Neural cell (in vitro differentiated cells): Measurements from ENCODE around the gene MACO1. TPM values are rescaled to one million over a fixed set of nuclear protein-coding genes. Genes with fewer than 3 reads are reported as not detected.
"Not testable (repeated sequence)": the region's sequence is repeated elsewhere in the genome, so short reads cannot be mapped to it uniquely, and the experiment has no call there.

ENCODE experiments used
- H2AFZ ChIP-seq: fragments of 200-600, 300-800 bp; sonication (generic), shearing (Covaris generic); 2 replicates; pipeline ENCODE4 v1.6.0; 2014; ENCODE audit warnings: low read depth, mild to moderate bottlenecking, antibody characterized with exemption, low read length, moderate library complexity
- H3F3A ChIP-seq: fragments of 200-600 bp; shearing (Covaris generic); 2 replicates; pipeline ENCODE4 v1.6.1; 2016; ENCODE audit warnings: mild to moderate bottlenecking, moderate library complexity, mixed read lengths, antibody characterized with exemption, low read length; ENCODE audit not compliant: insufficient read depth, poor library complexity, severe bottlenecking
- H3K27ac ChIP-seq: fragments of 200-600, 300-800 bp; sonication (generic), shearing (Covaris generic); 2 replicates; pipeline ENCODE4 v1.5.1; 2014; ENCODE audit warnings: mild to moderate bottlenecking, low read length, moderate library complexity
- H3K27me3 ChIP-seq: fragments of 300-800, 200-600 bp; sonication (generic), shearing (Covaris generic); 2 replicates; pipeline ENCODE4 v1.6.0; 2014; ENCODE audit warnings: mild to moderate bottlenecking, low read depth, low read length, moderate library complexity; ENCODE audit not compliant: insufficient read depth
- H3K36me3 ChIP-seq: fragments of 300-800, 200-600 bp; sonication (generic), shearing (Covaris generic); 2 replicates; pipeline ENCODE4 v1.5.1; 2014; ENCODE audit warnings: mild to moderate bottlenecking, antibody characterized with exemption, low read length, moderate library complexity; ENCODE audit not compliant: insufficient read depth
- H3K4me2 ChIP-seq: fragments of 300-800, 200-600 bp; sonication (generic), shearing (Covaris generic); 2 replicates; pipeline ENCODE4 v1.6.0; 2014; ENCODE audit warnings: mild to moderate bottlenecking, low read length
- H3K4me3 ChIP-seq: fragments of 300-800, 200-600 bp; sonication (generic), shearing (Covaris generic); 2 replicates; pipeline ENCODE4 v1.5.1; 2014; ENCODE audit warnings: mild to moderate bottlenecking, low read length, moderate library complexity
- H3K79me2 ChIP-seq: fragments of 200-600 bp; shearing (Covaris generic); replicated peaks from 2 replicates; pipeline ENCODE4 v1.6.0; 2014; ENCODE audit warnings: mild to moderate bottlenecking, low read length, moderate library complexity; ENCODE audit not compliant: insufficient read depth
- H3K9ac ChIP-seq: fragments of 300-800, 200-600 bp; sonication (generic), shearing (Covaris generic); 2 replicates; pipeline ENCODE4 v1.6.1; 2016; ENCODE audit warnings: mild to moderate bottlenecking, low read length, mixed read lengths
- H3K9me2 ChIP-seq: fragments of 200-600 bp; shearing (Covaris generic); 2 replicates; pipeline ENCODE4 v1.6.1; 2016; ENCODE audit warnings: mild to moderate bottlenecking, low read length, mixed read lengths; ENCODE audit not compliant: insufficient read depth
- H3K9me3 ChIP-seq: fragments of 200-600, 300-800 bp; sonication (generic), shearing (Covaris generic); 2 replicates; pipeline ENCODE4 v1.6.1; 2016; ENCODE audit warnings: mild to moderate bottlenecking, mixed run types, low read length, moderate library complexity, mixed read lengths
- H4K20me1 ChIP-seq: fragments of 200-600 bp; shearing (Covaris generic); 2 replicates; pipeline ENCODE4 v1.6.1; 2016; ENCODE audit warnings: mild to moderate bottlenecking, mixed run types; ENCODE audit not compliant: insufficient read depth
- CTCF ChIP-seq: fragments of 450-650 bp; IDR thresholded peaks from 2 replicates; pipeline ENCODE4 v1.5.1; 2014; ENCODE audit warnings: antibody characterized with exemption, mild to moderate bottlenecking, moderate library complexity; ENCODE audit not compliant: poor library complexity, severe bottlenecking
- EP300 ChIP-seq: fragments of 450-650 bp; conservative IDR thresholded peaks from 2 replicates; pipeline ENCODE4 v1.6.1; 2014; ENCODE audit warnings: antibody characterized with exemption, mild to moderate bottlenecking, moderate library complexity; ENCODE audit not compliant: poor library complexity, severe bottlenecking
- EZH2 ChIP-seq: fragments of 200-600, 300-800 bp; shearing (Covaris generic), sonication (generic); IDR thresholded peaks from 2 replicates; pipeline ENCODE4 v1.6.1; 2014; ENCODE audit warnings: antibody characterized with exemption, low read length, borderline replicate concordance, mild to moderate bottlenecking; ENCODE audit not compliant: insufficient read depth, poor library complexity, severe bottlenecking
- MXI1 ChIP-seq: fragments of 450-650 bp; conservative IDR thresholded peaks from 2 replicates; pipeline ENCODE4 v1.6.1; 2014; ENCODE audit warnings: antibody characterized with exemption, mild to moderate bottlenecking; ENCODE audit not compliant: poor library complexity, severe bottlenecking
- POLR2AphosphoS5 ChIP-seq: IDR thresholded peaks from 2 replicates; pipeline ENCODE4 v1.6.1; 2012
- RAD21 ChIP-seq: fragments of 450-650 bp; conservative IDR thresholded peaks from 2 replicates; pipeline ENCODE4 v1.6.1; 2014; ENCODE audit warnings: antibody characterized with exemption, mild to moderate bottlenecking, moderate library complexity
- REST ChIP-seq: IDR thresholded peaks from 2 replicates; pipeline ENCODE4 v1.6.1; 2012; ENCODE audit warnings: borderline replicate concordance
- SMC3 ChIP-seq: fragments of 450-650 bp; conservative IDR thresholded peaks from 2 replicates; pipeline ENCODE4 v1.6.1; 2014; ENCODE audit warnings: antibody characterized with exemption, mild to moderate bottlenecking, moderate library complexity; ENCODE audit not compliant: poor library complexity
- TAF1 ChIP-seq: IDR thresholded peaks from 2 replicates; pipeline ENCODE4 v1.6.1; 2012; ENCODE audit warnings: low read depth
- polyA plus RNA-seq: library from polyadenylated mRNA; depleted of rRNA; stranded (reverse); fragments of >200 nt; gene quantifications from 2 replicates; pipeline ENCODE4 v1.2.3, GENCODE V29; 2014

MACO1 gene
- polyA plus RNA-seq, 1 donor from 2014 or later = 56.6 TPM

- not testable (repeated sequence) for H3K27ac ChIP-seq, H3K79me2 ChIP-seq, H3K36me3 ChIP-seq, H3K9me2 ChIP-seq, H4K20me1 ChIP-seq, H3K9me3 ChIP-seq, H3K27me3 ChIP-seq, H3K4me2 ChIP-seq, H3K9ac ChIP-seq, H2AFZ ChIP-seq, H3K4me3 ChIP-seq, H3F3A ChIP-seq
Observed at GRCh38 chr1:25419339-25419738, 11.4 kb upstream of the MACO1 start.

- not testable (repeated sequence) for H3F3A ChIP-seq, H4K20me1 ChIP-seq, H3K79me2 ChIP-seq, H3K9ac ChIP-seq, H3K9me3 ChIP-seq, H3K36me3 ChIP-seq, H2AFZ ChIP-seq, H3K4me3 ChIP-seq, H3K4me2 ChIP-seq, H3K9me2 ChIP-seq, H3K27ac ChIP-seq, H3K27me3 ChIP-seq
Observed at GRCh38 chr1:25420715-25421114, 10.0 kb upstream of the MACO1 start, which contains the start of gene RHCE. Gene RHCE, minus strand, starts transcription at chr1:25420825. Its CDS starts 39 bp downstream, at chr1:25420786.

- not testable (repeated sequence) for H3K27me3 ChIP-seq, H4K20me1 ChIP-seq, H3K27ac ChIP-seq, H3K4me2 ChIP-seq, H3F3A ChIP-seq, H3K36me3 ChIP-seq, H3K79me2 ChIP-seq, H3K9ac ChIP-seq, H3K9me2 ChIP-seq, H3K9me3 ChIP-seq, H3K4me3 ChIP-seq, H2AFZ ChIP-seq
Observed at GRCh38 chr1:25423206-25423605, 7.5 kb upstream of the MACO1 start.

- H3K4me2 ChIP-seq = no peak overlapping the region
- H3K4me3 ChIP-seq = no peak overlapping the region
- H3K27me3 ChIP-seq = no peaks in the 10 kb centered on the region
- no peak for TF ChIP-seq MXI1
- no peak for TF ChIP-seq REST
- no peak for TF ChIP-seq POLR2AphosphoS5
- no peak for TF ChIP-seq RAD21
- no peak for TF ChIP-seq EP300
- no peak for TF ChIP-seq CTCF
- TF ChIP-seq SMC3 = no peak
- TF ChIP-seq TAF1 = no peak
- no peak for TF ChIP-seq EZH2
- H3K9me2 ChIP-seq = no peaks in the 10 kb centered on the region
- no peaks in the 10 kb centered on the region for H3K36me3 ChIP-seq
- H2AFZ ChIP-seq = no peak overlapping the region
- no peaks in the 10 kb centered on the region for H3K79me2 ChIP-seq
- no peaks in the 10 kb centered on the region for H3K9me3 ChIP-seq
- H3K9ac ChIP-seq = no peak overlapping the region
- H3K27ac ChIP-seq = no peak overlapping the region
- no peaks in the 10 kb centered on the region for H3F3A ChIP-seq
- no peaks in the 10 kb centered on the region for H4K20me1 ChIP-seq
Observed at GRCh38 chr1:25425098-25426085, 5.3 kb upstream of the MACO1 start.
